Smooth muscle cell of the brain vasculature (primary cell): ENCODE measurements around the gene NKD2.
"Not testable (repeated sequence)": the region's sequence is repeated elsewhere in the genome, so short reads cannot be mapped to it uniquely, and the experiment has no call there.

Source experiments
- DNase-seq: peaks from one replicate; pipeline ENCODE4 v3.0.0-alpha.2; 2012; ENCODE audit warnings: low read depth, low spot score

NKD2 gene

GRCh38 chr5:1013238-1013947 is 4.8 kb downstream of the NKD2 start:
- no peak for DNase-seq

GRCh38 chr5:1013948-1014301 is 5.3 kb downstream of the NKD2 start:
- DNase-seq = no peak

- DNase-seq = no peak
These were observed 5.7 kb downstream of the NKD2 start for GRCh38 chr5:1014346-1014745.

GRCh38 chr5:1014781-1015221 is 6.2 kb downstream of the NKD2 start:
- DNase-seq = no peak

GRCh38 chr5:1015507-1015906 is 6.9 kb downstream of the NKD2 start:
- DNase-seq = no peak

GRCh38 chr5:1016036-1016435 is 7.4 kb downstream of the NKD2 start:
- no peak for DNase-seq

GRCh38 chr5:1016476-1016875 is 7.9 kb downstream of the NKD2 start:
- no peak for DNase-seq

GRCh38 chr5:1017056-1017455 is 8.5 kb downstream of the NKD2 start:
- DNase-seq = no peak

- DNase-seq = no peak
These were observed 9.3 kb downstream of the NKD2 start for GRCh38 chr5:1017691-1018455.

GRCh38 chr5:1018596-1018995 is 10.0 kb downstream of the NKD2 start:
- no peak for DNase-seq

- no peak for DNase-seq
These were observed 10.7 kb downstream of the NKD2 start for GRCh38 chr5:1019001-1019905.

- no peak for DNase-seq
These were observed 11.9 kb downstream of the NKD2 start for GRCh38 chr5:1020452-1020961.

- DNase-seq = no peak
These were observed 12.8 kb downstream of the NKD2 start for GRCh38 chr5:1021136-1021968.

- not testable (repeated sequence) for DNase-seq
These were observed 13.4 kb downstream of the NKD2 start for GRCh38 chr5:1021969-1022336.

GRCh38 chr5:1026700-1027621 is 18.4 kb downstream of the NKD2 start:
- DNase-seq = no peak

- DNase-seq = no peak
These were observed 19.2 kb downstream of the NKD2 start for GRCh38 chr5:1027631-1028441.

GRCh38 chr5:1028481-1029281 is 20.1 kb downstream of the NKD2 start:
- no peak for DNase-seq

GRCh38 chr5:1029282-1029944 is 20.8 kb downstream of the NKD2 start:
- no peak for DNase-seq
